ENCODE measurements around the gene RORC.
"Not testable (repeated sequence)": the region's sequence is repeated elsewhere in the genome, so short reads cannot be mapped to it uniquely, and the experiment has no call there.

The RORC gene

DNA sequence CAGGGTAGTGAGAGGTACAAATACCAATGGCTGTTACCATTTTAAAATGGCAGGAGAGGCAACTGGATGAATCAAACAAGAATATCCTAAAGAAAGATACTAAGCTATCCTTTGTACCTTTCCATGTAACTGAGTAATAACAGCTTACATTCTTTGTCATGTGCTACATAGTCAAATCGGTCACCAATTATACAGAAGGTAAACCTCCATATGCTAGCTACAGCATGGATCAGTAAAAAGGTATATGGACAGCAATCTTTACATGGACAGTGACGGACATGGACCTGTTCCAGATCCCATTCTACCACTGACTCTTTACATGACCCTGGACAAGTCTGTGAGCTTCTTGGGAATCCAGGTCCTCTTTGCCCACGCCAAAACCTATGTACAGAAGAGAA lies 54.9 kb downstream of the RORC start:
- DNase-seq = no peak

DNA sequence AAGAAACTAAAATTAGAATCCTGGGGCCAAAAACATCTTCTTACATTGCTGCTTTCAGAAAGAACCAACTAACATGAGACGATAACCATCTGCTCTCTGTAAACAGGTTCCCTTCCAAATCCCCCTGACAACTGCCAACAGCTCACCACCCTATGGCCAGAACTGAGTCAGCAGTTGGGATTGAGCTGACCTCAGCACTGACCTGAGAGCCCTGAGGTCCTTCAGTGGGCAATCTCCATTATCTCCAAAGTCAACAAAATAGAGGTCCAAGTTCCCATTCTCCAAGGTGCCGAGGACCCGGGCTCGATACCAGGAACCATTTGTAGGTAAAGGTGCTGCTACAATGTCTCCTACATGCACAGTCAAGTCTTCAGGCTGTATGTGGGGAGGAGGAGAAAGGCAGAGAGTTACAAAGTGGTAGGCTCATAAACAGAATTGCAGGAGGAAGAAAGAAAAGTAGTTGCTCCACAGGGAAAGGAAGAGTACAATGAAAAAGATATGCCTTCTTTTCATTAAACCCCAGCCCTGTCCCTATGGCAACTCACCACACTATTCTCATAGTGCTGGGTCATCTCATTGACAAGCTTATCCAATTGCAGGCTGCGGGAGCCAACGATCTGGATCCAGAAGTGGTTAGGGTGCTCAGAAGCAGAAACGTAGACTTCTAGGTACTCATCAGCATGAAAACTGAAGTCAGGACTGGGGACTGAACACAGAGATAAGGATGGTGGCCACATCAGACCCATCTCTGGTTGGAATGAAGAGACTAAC lies 55.5 kb downstream of the RORC start:
- no peak for DNase-seq

DNA sequence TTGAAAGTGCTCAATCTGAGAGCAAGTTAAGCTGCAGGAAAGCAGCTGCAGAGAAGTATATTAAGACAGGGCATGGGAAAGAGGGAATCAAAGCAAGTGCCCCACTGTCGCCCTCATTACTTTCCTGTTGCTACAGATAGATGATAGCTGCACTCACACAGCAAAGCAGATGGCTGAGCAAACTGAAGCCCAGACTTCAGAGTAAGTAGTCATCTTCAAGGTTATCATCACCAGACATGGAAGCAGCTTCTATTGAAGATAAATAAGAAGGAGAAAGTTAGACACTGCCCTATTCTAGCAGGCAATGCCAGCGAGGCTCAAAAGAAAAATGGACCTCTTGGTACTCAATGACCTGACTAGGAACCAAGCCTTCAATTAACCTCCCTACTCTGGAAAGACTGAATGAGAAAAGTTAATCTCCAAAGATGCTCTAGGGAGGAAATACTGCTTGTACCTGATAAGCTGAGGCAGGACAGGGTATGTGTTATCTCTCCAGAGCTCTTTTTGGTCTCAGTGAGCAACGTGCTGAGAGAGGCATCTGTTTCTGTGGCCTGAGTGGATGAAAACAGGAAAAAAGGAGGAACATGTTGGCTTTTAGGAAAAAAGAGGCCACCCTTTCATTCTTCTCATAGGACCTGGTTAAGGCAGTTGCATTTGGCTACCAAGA lies 57.2 kb downstream of the RORC start:
- DNase-seq = no peak

DNA sequence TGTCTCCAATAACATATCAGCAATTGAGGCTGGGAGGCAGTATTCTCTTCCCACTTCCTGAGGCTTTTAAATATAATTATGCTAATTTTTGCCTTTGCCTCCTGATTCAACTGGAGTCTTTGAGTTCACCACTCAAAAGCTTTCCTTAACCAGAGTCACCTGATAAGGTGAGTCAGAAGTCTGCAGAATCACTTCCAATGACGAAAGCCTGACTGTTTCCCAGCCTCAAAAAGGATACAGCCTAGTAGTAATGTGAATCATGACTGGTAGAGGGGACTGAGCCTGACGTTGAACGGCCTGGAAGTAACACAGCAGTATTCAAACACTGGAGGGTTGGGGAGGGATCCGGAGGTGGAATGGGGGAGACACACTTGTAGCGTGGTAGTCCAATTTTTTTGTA lies 57.9 kb downstream of the RORC start:
- peak in 3 of 51 donors; percentile 10 to 56 (median 14) for DNase-seq

DNA sequence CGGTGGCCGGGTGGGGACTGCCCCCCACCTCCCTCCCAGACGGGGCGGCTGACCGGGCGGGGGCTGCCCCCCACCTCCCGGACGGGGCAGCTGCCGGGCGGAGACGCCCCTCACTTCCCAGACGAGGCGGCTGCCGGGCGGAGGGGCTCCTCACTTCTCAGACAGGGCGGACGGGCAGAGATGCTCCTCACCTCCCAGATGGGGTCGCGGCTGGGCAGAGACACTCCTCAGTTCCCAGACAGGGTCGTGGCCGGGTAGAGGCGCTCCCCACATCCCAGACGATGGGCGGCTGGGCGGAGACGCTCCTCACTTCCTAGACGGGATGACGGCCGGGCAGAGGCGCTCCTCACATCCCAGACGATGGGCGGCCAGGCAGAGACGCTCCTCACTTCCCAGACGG lies 62.3 kb downstream of the RORC start:
- DNase-seq = not testable (repeated sequence)

GRCh38 chr1:151768351-151769066 lies 63.1 kb downstream of the RORC start:
- DNase-seq = not testable (repeated sequence)

GRCh38 chr1:151763990-151764389 lies 67.6 kb downstream of the RORC start:
- peak in 1 of 51 donors; percentile 47 for DNase-seq

DNA sequence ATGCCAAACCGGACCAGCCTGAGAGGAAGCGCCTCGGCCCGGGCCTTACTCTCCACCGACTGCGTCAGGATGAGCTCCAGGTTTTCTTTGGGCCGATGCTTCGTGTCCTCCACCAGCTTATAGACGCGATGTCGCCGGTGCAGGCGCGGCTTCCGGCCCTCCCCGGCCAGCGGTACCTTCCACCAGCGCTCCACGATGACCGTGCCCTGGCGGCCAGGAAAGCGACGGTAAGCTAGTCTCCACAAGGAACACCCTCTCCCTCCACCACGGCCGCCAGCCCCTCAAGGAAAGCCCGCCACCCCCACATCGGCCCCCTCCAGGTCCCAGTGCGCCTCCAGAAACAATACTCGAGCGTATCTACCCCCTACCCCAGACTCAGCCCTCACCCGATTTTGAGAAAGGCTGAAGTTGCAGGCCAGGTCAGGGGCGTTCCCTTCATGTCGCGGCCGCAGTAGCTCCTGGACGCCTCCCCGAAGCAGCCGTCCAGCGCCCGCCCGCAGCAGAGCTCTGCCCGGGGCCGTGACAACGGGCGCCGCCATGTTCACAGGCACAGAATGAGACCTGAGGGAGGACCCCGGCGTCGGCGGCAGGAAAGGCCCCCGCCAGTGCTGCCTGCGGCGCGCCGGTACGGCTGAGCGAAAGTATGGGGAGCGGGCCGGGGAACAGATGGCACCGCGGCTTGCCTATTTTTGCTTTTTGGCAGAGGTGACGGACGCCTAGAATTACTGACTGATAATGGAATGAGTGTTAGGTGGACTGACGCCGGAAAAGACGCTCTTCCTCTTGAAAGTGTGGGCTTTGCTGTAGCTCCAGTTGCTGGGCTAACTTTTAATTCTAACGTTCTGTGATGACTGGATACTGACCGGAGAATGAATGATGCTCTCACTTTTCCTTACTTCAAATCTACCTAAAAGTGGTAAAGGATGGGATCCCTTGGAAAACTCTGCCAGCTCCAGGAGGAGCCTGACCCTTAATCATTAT lies 68.4 kb downstream of the RORC start, which contains the start of gene MRPL9:
Gene MRPL9, minus strand, starts transcription at position 556 of the 981 bp plus-strand sequence. Its CDS starts 17 bp downstream, at position 539.
- peak; percentile 18 to 87 (median 73) for DNase-seq

- no peak for DNase-seq
Measured at GRCh38 chr1:151760597-151761385, 70.8 kb downstream of the RORC start.

GRCh38 chr1:151759241-151759640 lies 72.4 kb downstream of the RORC start:
- no peak for DNase-seq

DNA sequence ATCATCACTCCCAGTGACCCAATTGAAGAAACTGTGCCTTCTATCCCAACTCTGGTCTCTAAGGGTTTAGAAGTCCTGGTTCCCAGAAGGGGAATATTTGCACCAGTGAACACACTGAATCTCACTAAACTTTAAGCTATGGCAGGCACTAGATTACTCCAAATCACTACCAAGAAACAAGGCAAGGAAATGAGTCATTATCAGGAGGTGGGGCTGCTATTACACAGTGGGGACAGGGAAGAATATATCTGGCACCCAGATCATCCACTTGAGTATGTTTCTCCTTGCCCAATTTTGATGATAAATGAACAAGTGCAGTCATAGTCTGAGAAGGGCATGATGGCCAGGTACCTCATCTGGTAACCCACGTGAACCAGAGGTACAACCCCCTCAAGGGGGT lies 75.3 kb downstream of the RORC start:
- no peak for DNase-seq

Measured in hypothalamus (tissue), 51 donors.